H54 (cell line): ENCODE results near the gene FAM237A.
A peak's percentile ranks its signal among the peaks of the same experiment; 100 is the strongest.

Experiments
- DNase-seq: peaks from one replicate; pipeline ENCODE4 v3.0.0; 2011; ENCODE audit warnings: low spot score, mixed read lengths; ENCODE audit not compliant: insufficient read length
- FAIRE-seq: peaks from 3 replicates; lab custom pipeline; 2011; peaks lifted over from hg19 to GRCh38; lab: Jason Lieb, UNC
- POLR2A ChIP-seq: IDR thresholded peaks from 2 replicates; pipeline ENCODE4 v1.6.1; 2011; ENCODE audit warnings: low read depth, mild to moderate bottlenecking, low read length

The FAM237A gene

DNA sequence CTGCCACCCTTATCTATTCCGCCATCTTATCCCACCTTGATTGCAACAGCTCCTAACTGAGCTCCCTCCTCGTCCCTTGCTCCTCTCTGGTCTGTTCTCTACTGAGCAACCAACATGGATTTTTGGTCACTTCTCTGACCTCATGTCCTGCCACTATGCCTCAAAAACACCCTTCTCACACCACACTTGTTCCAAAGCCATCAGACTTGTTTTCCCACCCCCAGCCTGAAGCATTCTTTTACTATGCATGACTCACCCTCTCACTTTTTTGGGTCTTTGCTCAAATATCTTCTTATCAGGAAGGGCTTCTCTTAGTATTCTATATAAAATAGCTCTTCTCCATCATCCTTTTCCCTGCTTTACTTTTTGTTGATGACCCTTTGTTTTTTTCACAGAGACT is 2.7 kb upstream of the FAM237A start:
- DNase-seq (no peak), FAIRE-seq (no peak)
- TF ChIP-seq POLR2A: no peak

DNA sequence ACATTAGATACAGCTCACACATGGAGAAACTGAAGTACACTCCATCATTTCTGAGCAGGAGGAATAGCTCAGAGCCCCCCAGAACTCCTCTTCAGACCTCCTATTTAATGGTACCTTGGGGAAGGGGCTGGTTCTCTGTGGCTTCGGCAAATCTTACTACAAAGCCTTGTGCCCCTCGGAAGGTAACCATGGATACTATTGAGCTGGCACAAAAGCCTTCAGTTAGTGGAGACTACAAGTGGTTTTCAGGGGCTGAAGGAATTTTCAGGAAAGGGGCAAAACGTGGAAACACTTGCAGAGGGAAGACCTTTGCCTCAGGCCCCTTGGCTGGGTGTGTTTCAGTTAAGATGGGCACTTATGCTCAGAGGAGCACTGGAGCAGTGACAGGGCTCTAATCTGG is 1.1 kb upstream of the FAM237A start:
- no peak for TF ChIP-seq POLR2A
- no peak for DNase-seq
- no peak for FAIRE-seq

DNA sequence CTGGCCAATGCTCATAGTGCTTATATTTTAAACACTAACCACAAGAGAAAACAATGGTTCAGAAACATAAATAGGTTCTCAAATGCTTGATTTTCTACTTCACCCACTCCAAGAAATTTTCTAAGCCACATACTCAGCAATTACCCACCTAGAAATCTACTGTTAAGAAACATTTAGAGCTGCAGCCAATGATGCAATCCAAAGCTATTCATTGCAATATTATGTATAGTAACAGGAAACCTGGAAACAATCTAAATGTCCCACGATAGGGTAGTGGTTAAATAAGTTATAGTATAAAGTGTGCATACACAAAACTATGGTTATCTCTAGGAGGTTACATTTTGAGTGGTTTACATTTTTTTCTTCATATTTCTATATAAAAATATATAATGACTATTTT is 5.7 kb downstream of the FAM237A start:
- no peak for DNase-seq
- no peak for TF ChIP-seq POLR2A
- no peak for FAIRE-seq

DNA sequence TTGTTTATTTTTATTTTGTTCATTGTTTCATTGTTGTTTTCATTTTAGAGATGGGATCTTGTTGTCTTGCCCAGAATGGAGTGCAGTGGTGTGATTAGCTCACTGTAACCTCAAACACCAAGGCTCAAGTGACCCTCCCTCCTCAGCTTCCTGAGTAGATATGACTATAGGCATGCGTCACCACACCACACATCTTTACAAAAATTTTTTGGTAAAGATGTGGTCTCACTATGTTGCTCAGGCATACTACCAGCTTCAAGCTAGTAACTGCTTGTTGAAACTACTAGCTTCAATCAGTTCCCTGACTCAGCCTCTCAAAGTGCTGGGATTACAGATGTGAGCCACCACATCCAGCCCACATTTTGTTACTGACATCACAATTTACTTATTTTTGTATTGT is 14.8 kb downstream of the FAM237A start:
- DNase-seq: no peak
- no peak for TF ChIP-seq POLR2A
- no peak for FAIRE-seq

DNA sequence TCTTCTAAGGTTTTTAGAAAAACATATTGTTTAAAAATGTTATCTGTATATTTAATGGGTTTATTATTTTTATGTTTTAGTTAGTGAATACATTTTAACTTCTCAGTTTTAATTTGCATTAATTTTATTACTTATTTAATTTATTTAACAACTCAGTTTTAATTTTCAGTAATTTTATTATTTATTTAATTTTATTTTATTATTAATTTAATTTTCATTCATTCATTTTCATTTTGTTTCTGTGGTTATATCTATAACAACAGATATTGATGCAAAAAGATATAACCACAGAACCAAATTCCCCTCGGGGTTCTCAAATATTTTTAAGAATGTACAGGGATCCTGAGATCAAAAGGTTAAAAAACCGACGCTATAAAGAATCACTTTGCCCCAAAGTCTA is 23.0 kb downstream of the FAM237A start:
- no peak for FAIRE-seq
- no peak for TF ChIP-seq POLR2A

DNA sequence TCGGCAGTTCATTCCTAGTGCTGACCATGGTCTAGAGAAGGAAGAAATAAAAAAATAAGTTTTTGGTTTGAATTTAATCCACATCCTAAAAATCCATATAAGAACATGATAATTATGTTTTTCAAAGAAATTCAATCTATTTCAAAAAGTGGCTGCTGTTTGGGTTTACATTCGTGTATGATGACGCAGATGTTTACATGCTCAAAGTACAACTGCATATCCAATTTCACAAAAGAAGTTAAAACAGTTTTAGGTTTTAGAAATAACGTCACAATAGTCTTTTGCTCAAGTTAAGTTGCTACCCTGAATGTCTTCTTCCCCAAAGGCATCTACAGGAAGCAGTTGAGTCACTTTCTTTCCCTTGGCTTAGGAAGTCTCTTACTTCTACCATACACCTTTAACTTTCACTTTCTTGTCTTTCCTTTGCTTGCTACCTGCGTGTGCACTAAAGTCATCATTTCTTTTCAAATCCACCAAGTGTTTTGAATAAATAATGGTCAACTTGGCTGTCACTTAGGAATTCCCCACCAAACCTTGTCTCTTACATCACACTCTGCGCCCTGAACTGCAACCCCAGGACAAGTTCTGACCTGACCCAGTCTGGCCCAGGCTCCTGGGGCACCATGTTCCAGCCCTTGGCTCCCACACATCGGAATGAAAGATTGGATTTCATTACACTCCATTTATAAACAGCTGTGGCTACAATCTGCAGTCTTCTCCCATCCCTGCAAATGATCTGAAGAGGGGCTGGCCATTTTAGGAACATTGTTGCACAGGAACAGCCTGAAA is 28.4 kb downstream of the FAM237A start:
- no peak for DNase-seq
- no peak for FAIRE-seq
- no peak for TF ChIP-seq POLR2A

More for the DNA sequence above, 23.0 kb downstream of the FAM237A start:
- DNase-seq: no peak

DNA sequence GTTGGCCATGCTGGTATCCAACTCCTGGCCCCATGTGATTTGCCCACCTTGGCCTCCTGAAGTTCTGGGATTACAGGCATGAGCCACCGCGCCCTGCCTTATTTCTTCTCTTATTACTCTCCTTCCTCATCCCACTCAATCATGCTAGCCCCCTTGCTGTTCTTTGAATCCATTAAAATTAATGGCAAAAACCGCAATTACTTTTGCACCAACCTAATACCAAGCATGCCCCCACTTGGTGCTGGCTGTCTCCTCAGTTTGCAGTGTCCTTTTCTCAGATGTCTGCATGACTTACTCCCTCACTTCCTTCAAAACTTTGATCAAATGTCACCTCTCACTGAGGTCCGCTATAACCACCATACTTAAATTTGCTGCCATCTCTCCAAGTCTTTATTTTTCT is 41.3 kb downstream of the FAM237A start:
- TF ChIP-seq POLR2A: no peak
- DNase-seq: no peak
- FAIRE-seq: no peak

DNA sequence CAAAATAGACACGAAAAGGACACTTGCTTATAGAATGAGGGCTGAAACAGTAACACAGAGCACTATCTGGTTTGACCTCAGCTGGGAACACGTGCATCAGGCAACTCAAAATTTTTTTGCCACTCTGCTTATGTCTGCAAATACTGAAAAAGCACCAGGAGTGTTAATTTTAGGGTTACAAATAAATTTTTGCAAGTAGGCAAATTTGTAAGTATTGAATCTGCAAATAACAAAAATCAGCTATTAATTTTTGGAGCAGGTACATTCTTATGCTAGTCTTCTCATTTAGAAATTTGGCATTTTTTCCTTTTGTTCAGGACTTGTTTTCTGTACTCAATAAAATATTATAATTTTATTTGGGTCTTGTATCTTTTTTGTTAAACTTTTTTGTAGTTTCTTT is 46.2 kb downstream of the FAM237A start:
- no peak for DNase-seq
- no peak for FAIRE-seq
- no peak for TF ChIP-seq POLR2A

DNA sequence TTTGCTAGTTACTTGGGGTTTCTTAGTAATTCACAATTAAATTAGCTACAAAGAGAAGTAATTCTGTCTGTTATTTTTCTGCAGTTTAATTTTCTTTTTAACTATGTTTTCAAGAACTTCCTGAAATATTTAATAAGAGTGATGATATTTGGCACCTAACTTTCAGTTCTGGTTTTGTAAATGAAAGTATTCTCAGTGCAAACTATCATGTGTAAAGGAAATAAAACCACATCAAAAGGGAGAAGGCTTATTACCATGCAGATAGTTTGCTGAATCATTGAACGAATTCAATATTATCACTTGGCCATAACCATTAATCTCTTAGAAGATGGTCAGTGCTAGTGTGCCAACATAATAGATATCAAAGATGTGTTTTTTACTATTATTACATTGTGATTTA is 46.7 kb downstream of the FAM237A start:
- no peak for TF ChIP-seq POLR2A
- DNase-seq (no peak), FAIRE-seq (no peak)

DNA sequence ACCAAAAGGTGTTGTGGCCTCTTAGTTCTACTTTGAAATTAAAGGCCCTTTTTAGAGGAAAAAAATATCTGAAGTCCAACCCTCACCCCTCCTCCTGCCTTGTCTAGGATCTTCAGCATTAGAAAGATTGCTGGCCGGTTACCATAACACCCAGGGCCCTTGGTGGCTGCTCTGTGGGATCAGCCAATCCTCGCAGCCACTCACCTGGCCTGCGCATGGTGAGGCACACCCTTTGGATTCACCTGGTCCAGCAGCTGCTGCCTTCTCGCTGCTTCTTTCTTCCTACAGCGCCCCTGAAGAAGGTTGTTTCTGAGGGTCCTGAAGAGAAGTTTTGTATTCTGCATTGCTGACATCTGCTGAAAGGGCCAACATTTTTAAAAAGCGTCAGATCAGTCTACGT is 50.7 kb downstream of the FAM237A start:
- DNase-seq (no peak), FAIRE-seq (no peak)
- no peak for TF ChIP-seq POLR2A

DNA sequence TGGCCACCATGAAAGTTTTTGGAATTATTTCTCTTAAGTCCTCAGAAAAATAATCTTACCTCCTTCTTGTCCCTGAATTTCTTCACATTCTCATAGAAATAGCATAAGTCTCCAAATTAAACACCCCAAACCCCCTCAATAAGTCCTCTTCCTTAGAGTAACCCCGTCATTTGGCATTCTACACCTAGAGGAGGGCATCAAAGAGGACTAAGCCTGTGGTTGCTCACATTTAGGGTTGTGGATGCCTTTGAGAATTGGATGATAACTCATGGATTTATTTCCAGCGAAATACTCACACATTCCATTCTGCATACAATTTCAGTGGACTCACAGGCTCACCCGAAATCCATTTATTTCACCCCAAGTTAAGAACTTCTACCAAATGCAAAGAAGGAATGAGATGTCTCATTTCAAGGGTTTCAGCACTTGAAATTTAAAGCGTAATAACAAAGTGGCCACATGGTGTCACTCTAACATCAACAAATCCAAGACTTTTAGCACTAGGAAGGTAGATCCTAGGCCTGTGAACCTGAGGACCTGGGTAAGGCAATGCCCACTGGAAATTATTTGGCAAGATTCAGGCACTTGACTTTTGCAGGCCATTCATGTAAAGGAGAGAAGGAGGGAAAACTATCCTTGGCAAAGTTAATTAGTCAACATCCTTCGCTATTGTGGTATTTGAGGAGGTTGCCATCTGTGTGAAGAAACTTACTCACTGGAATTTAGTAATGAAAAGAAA is 51.3 kb downstream of the FAM237A start:
- no peak for TF ChIP-seq POLR2A
- peak; percentile 17 for DNase-seq
- peak; percentile 87 for FAIRE-seq

DNA sequence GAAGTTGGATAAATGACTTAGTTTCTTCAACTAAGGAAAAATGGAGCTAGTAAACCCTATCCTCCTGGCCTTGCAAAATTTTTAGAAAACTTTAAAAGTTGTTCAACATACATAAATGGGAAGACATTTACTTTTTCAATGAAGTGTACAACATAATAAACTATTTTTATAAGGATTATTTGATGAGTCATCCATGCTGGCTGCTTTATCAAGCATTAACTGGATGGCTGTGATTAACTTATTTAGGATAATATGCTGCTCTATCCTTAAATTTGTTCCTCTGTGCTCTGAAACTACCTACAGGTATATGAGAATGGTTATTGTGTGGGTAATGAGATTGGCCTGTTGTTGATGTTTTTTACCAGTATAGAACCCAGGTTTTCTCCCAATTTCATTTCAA is 54.6 kb downstream of the FAM237A start:
- FAIRE-seq (no peak), DNase-seq (no peak)
- no peak for TF ChIP-seq POLR2A

DNA sequence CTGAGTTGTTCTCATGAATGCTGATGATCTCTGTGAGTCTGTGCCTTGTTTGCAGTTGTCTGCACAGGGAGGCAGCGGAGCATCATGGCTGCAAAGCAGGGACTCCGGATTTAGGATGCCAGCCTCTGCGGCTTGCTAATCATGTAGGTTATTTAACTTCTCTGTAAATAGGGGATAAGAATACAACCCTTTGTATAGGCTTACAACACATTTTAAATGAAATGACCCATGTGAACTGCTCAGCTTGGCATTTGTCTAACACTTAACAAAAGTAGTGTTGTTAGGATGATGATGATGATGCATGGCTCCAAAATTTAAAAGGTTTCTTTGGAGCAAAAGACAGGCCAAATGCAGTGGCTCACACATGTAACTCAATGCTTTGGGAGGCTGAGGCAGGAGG is 56.5 kb downstream of the FAM237A start:
- TF ChIP-seq POLR2A: no peak
- DNase-seq (no peak), FAIRE-seq (no peak)
